ENCODE measurements around the gene NOP53. TPM values are rescaled to one million over a fixed set of nuclear protein-coding genes. Genes with fewer than 3 reads are reported as not detected.

NOP53 gene
- 304 TPM for polyA plus RNA-seq

DNA sequence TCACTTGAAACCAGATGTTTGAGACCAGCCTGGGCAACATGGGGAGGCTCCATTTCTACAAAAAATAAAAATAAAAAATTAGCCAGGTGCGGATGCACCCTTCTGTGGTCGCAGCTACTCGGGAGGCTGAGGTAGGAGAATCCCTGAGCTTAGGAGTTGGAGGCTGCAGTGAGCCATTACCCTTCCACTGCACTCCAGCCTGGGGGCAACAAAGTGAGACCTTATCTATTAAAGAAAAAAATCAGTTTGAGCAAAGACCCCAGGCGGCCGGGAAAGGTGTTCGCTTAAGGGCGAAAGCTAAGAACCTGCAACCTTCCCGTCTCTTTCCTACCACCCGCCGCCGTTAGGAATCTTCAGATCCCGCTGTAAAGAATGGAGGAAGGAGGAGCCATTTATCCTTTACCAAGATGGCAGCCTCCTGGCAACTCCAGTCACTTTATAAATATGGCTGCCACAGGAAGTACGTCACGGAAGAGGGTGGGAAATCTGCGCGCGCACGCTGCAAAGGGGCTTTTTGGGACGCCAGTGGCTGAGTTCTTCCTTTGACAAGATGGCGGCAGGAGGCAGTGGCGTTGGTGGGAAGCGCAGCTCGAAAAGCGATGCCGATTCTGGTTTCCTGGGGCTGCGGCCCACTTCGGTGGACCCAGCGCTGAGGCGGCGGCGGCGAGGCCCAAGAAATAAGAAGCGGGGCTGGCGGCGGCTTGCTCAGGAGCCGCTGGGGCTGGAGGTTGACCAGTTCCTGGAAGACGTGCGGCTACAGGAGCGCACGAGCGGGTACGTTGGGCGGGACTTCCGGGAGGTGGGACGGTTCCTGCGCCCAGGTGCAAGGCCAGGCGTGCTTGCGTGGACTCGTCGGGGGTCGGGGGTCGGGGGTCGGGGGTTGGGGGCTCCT is at the start of gene NOP53:
NOP53 (plus strand) TSS at position 537 of the 892 bp plus-strand sequence; CDS start at position 551, 14 bp downstream.
- H3K27ac Mint-ChIP-seq: peak within 1 kb of the TSS; percentile 98 to 100 (median 99)
- H3K4me3 Mint-ChIP-seq: peak within 1 kb of the TSS; percentile 96 to 99 (median 99)
- peaks cover 7% of the 10 kb centered on the region for H3K36me3 Mint-ChIP-seq
- H3K9me3 Mint-ChIP-seq: peaks cover 0 to 3% (median 0%) of the 10 kb centered on the region in 3 donors
- H3K27me3 Mint-ChIP-seq: no peaks in the 10 kb centered on the region
- peaks cover 11 to 25% (median 19%) of the 10 kb centered on the region in 3 donors for H3K4me1 Mint-ChIP-seq

DNA sequence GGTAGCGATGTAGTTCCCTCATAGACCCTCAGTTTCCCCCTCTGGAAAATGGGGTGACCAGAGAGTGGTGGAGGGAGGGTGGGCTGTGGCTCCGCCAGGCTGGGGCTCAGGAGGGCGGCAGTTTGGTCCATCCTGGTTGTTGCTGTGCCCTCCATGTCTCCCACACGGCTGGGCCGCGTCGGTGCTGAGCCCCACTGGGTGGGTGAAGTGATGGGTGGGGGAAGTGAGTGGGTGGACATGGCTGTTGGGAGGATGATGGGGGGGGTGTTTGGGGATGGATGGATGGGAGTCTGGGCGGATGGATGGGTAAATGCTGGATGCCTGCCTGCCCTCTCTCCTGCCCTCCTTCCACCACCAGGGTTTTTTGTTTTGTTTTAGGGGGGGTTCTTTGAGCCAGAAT is 48.7 kb upstream of the NOP53 start:
- H3K9me3 Mint-ChIP-seq: no peaks in the 10 kb centered on the region
- no peak overlapping the region for H3K4me3 Mint-ChIP-seq
- H3K27ac Mint-ChIP-seq: no peak overlapping the region
- no peaks in the 10 kb centered on the region for H3K4me1 Mint-ChIP-seq
- H3K27me3 Mint-ChIP-seq: no peaks in the 10 kb centered on the region
- no peaks in the 10 kb centered on the region for H3K36me3 Mint-ChIP-seq

DNA sequence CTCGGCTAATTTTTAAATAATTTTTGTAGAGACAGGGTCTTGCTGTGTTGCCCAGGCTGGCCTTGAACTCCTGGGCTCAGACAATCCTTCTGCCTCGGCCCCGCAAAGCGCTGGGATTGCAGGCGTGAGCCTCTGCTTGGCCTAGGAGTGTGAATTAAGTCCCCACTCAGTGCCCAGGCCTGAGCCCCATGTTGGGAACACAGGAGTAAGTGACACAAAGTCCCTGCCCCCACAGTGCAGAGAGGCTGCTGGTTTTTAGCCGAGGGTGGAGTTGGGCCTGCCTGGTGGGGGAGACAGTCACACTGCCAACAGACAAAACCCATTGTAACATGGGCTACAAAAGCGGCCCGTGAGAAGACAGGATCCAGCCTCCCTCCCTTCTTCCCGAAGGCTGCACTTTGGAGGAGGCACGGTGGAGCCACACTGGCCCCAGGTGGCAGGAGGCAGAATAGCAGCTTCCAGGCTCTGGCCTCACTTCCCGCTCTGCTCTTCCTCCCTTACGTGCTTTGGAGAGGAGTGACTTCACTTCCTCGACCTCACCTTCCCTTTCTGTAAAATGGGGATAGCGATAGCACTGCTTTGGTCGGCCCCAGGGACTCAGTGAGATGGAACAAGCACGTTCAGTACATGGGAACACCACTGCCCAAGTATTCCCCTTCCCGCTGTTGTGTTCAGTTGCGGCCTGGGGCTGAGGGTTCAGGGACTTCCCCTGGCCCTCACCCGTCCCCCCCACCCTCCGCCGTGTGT is 47.3 kb upstream of the NOP53 start:
- Mint-ChIP-seq H3K4me1 (no peaks in the 10 kb centered on the region), H3K4me3 (no peak overlapping the region), H3K36me3 (no peaks in the 10 kb centered on the region), H3K27me3 (no peaks in the 10 kb centered on the region), H3K27ac (no peak overlapping the region), H3K9me3 (no peaks in the 10 kb centered on the region)

DNA sequence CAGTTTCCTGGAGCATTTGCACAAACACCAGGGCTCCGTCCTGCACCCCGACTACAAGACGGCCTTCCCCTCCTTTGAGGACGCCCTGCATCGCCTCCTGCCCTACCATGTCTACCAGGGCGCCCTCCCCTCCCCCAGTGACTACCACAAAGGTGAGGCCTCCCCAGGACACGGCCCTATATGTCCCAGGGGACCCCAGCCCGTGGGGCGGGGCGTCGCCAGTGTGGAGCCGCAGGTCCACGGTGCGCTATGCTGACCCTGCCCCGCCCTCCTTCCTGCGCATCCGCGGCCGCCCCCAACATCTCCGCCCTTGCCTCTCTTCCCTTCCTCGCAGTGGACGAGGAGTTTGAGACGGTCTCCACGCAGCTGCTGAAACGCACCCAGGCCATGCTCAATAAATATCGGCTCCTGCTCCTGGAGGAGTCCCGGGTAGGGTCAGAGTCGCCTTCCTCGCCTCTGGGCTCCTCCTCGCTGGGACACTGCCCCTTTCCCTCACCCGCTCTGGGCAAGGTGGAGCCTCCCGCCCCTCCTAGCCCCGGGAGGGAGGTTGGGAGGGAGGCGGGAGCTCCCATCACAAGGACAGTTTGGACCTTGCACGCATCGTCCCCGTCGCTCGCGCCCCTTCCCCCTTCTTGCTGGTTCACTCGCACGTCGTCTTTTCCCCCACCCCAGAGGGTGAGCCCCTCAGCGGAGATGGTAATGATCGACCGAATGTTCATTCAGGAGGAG is 46.6 kb upstream of the NOP53 start:
- Mint-ChIP-seq H3K27ac (peak overlapping the region in 1 of 3 donors; percentile 68), H3K27me3 (no peaks in the 10 kb centered on the region)

DNA sequence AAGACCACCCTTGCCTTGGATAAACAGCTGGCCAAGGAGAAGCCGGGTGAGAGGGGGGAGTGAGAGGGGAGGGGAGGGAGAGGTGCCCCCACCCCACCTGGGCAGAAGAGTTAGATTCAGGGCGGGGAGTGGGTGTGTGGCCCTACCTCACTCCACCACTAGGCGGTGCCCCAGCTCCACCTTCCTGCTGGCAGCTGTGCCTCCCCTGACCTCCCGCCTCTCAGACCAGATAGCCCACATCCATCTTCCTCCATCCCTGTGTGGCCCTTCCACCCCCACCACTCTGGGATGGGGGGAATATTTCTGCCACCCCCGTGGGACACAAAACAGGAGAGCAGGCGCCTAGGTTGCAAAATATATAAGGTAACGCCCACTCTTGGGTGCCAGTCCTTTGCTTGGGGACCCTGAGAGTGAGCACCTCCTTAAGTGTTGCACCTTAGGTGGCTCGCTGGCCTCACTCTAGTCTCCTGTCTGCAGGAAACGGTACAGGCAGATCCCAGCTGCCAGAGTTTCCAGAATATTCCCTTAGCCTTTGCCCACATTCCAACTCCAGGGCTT is 45.9 kb upstream of the NOP53 start:
- Mint-ChIP-seq H3K9me3 (no peaks in the 10 kb centered on the region), H3K4me1 (no peaks in the 10 kb centered on the region), H3K36me3 (no peaks in the 10 kb centered on the region), H3K4me3 (no peak overlapping the region), H3K27me3 (no peaks in the 10 kb centered on the region), H3K27ac (peak overlapping the region in 1 of 3 donors; percentile 68)

More for the DNA sequence above, 46.6 kb upstream of the NOP53 start:
- Mint-ChIP-seq H3K9me3 (no peaks in the 10 kb centered on the region), H3K36me3 (no peaks in the 10 kb centered on the region), H3K4me1 (no peaks in the 10 kb centered on the region), H3K4me3 (no peak overlapping the region)

DNA sequence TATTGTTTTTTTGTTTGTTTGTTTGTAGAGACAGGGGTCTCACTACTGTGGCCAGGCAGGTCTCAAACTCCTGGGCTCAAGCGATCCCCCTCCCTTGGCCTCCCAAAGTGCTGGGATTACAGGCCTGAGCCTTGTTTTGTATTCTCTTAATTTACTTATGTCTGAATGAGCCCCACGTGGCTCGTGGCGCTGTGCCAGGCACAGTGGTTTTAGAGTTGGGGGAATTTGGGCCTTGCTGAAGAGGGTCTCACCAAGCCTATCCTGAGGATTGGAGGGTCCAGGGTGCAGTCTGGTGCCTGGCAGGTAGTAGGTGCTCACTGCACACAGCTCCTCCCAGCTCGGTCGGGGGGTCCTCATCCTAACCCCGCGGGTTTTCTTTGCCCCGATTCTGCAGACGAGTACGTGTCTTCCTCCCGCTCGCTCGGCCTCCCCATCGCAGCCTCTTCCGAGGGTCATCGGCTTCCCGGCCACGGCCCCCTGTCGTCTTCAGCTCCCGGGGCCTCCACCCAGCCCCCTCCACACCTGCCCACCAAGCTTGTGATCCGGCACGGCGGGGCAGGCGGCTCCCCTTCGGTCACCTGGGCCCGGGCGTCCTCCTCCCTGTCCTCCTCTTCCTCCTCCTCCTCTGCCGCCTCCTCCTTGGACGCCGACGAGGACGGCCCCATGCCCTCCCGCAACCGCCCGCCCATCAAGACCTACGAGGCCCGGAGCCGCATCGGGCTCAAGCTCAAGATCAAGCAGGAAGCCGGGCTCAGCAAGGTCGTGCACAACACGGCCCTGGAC is 44.2 kb upstream of the NOP53 start:
- peak overlapping the region in 1 of 3 donors; percentile 13 for H3K27ac Mint-ChIP-seq
- H3K4me3 Mint-ChIP-seq: no peak overlapping the region
- no peaks in the 10 kb centered on the region for H3K36me3 Mint-ChIP-seq
- no peaks in the 10 kb centered on the region for H3K27me3 Mint-ChIP-seq
- H3K4me1 Mint-ChIP-seq: no peaks in the 10 kb centered on the region
- H3K9me3 Mint-ChIP-seq: no peaks in the 10 kb centered on the region

DNA sequence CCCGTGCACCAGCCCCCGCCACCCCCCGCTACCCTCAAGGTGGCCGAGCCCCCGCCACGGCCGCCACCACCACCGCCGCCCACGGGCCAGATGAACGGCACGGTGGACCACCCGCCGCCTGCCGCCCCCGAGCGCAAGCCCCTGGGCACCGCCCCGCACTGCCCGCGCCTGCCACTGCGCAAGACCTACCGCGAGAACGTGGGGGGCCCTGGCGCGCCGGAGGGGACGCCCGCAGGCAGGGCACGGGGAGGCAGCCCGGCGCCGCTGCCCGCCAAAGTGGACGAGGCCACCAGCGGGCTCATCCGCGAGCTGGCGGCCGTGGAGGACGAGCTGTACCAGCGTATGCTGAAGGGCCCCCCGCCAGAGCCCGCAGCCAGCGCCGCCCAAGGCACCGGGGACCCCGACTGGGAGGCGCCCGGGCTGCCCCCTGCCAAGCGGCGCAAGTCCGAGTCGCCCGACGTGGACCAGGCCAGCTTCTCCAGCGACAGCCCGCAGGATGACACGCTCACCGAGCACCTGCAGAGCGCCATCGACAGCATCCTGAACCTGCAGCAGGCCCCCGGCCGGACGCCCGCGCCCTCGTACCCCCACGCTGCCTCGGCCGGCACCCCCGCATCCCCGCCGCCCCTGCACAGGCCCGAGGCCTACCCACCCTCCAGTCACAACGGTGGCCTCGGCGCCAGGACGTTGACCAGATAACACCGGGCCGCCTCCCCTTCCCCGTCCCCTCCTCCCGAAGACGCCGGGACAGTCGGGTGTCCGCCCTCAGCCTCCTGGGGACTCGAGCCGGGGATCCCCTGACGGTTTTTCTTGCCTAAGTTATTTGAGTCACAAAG is 43.4 kb upstream of the NOP53 start:
- Mint-ChIP-seq H3K9me3 (no peaks in the 10 kb centered on the region), H3K27ac (no peak overlapping the region), H3K4me3 (no peak overlapping the region), H3K4me1 (no peaks in the 10 kb centered on the region), H3K27me3 (peaks cover 2% of the 10 kb centered on the region), H3K36me3 (no peaks in the 10 kb centered on the region)

DNA sequence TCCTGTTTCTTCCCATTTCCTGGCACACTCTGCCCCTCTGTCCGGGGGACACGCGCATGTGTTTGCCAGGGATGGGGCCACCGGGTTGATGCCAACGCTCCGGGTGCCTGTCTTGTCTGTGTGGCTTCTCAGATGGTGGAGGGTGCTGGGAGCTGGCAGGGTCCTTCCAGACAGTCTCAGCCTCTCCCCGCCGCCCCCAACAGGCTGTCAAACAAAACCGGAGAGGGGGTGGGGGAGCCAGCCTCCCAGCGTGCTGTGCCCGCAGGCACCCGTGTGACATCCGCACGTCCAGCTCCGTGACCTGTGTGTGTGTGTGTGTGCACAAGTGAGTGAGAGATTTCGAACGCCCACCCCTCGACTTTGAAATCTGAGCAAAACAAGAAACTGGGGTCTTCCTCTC is 42.7 kb upstream of the NOP53 start:
- Mint-ChIP-seq H3K4me3 (no peak overlapping the region), H3K36me3 (no peaks in the 10 kb centered on the region), H3K27ac (no peak overlapping the region), H3K27me3 (peaks cover 8% of the 10 kb centered on the region), H3K4me1 (no peaks in the 10 kb centered on the region), H3K9me3 (no peaks in the 10 kb centered on the region)

DNA sequence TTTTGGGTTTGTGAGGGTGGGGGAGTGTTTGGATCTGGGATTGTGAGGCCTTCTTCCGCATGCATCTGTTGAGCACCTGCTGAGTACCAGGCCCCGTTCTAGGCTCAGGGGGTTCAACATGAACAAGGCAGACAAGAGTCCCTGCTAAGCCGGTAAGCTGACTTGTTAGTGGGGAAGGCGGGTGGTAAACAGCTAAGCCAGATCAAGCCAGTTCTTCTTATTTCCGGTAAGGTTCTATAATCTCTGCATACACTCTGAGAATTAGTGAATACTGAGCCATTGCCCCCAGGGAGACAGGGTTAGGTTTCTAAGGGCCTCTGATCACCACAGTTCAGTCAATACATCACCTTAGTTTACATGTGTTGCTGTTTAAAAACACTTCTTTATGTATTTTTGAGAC is 42.0 kb upstream of the NOP53 start:
- no peaks in the 10 kb centered on the region for H3K9me3 Mint-ChIP-seq
- H3K4me3 Mint-ChIP-seq: no peak overlapping the region
- H3K4me1 Mint-ChIP-seq: no peaks in the 10 kb centered on the region
- no peak overlapping the region for H3K27ac Mint-ChIP-seq
- no peaks in the 10 kb centered on the region for H3K36me3 Mint-ChIP-seq
- peaks cover 8% of the 10 kb centered on the region for H3K27me3 Mint-ChIP-seq

DNA sequence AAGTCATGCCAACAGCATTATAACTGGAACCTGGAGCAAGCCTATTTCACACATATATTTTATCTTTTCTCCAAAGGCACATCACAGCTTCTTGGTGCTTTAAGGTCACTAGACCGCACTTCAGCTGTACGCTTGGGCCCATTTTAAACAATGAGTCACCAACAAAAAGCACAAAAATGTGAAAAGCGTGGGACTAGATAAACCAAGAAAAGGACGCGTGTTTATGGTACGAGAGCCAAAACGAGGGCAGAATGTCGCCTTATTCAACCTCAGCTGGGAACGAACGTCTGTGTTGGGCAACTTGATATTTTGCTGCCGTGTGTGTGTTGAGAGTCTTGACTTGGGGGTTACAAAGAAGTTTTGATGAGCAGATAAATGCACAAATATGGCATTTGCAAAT is 41.3 kb upstream of the NOP53 start:
- Mint-ChIP-seq H3K36me3 (no peaks in the 10 kb centered on the region), H3K27ac (no peak overlapping the region), H3K4me1 (no peaks in the 10 kb centered on the region), H3K27me3 (peaks cover 10% of the 10 kb centered on the region), H3K9me3 (no peaks in the 10 kb centered on the region), H3K4me3 (no peak overlapping the region)

DNA sequence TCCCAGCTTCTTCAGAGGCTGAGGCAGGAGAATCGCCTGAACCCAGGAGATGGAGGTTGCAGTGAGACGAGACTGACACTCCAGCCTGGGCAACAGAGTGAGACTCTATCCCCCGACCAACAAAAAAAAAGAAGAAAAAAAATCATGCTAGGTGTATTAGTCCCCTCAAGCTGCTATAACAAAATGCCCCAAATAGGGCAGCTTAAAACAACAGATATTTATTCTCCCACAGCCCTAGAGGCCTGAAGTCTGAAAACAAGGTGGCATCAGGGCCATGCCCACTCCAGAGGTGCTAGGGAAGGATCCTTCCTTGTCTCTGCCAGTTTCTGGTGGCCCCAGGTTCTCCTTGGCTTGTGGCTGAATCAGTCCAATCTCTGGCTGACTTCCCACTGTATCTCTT is 40.7 kb upstream of the NOP53 start:
- Mint-ChIP-seq H3K27me3 (peaks cover 10% of the 10 kb centered on the region), H3K4me1 (no peaks in the 10 kb centered on the region), H3K9me3 (no peaks in the 10 kb centered on the region), H3K27ac (no peak overlapping the region), H3K4me3 (no peak overlapping the region), H3K36me3 (no peaks in the 10 kb centered on the region)

DNA sequence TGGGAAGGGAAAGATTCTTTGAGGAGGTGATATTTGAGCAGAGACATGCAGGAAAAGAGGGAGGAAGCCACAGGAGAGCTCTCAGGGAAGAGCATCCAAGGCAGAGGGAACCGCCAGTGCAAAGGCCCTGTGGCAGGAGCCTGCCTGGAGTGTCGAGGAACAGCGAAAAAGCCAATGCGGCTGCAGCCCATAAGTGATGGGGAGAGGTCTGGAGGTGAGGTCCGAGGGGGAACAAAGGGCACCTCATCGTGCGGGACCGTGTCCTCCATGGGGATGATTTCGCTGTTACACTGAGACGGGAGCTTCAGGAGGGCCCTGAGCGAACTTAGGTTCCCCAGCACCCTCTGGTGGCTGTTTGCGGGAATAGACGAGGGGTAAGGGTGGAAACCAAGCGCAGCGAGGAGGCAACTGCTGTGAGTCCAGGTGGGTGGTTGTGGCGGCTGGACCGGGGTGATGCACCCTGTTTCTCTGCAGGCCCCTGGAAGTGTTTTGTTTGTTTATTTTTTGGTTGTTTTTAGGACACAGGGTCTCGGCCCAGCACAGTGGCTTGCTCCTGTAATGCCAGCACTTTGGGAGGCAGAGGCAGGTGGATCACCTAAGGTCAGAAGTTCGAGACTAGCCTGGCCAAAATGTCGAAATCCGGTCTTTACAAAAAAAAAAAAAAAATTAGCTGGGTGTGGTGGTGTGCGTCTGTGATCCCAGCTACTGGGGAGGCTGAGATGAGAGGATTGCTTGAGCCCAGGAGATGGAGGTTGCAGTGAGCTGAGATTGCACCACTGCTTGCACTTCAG is 38.0 kb upstream of the NOP53 start:
- Mint-ChIP-seq H3K27ac (peak overlapping the region in 1 of 3 donors; percentile 85), H3K36me3 (no peaks in the 10 kb centered on the region), H3K4me3 (no peak overlapping the region), H3K27me3 (peaks cover 22% of the 10 kb centered on the region), H3K4me1 (no peaks in the 10 kb centered on the region), H3K9me3 (peaks cover 0 to 4% (median 0%) of the 10 kb centered on the region in 3 donors)

Measured in IgD-negative memory B cell (primary cell).